Breast epithelium (tissue), 3 donors: ENCODE results near the gene CPNE2.

ENCODE experiments used
- CTCF ChIP-seq, 3 donors: fragments of 450-650 bp; IDR thresholded peaks; one replicate each; pipeline ENCODE4 v1.5.1; 2016 to 2017; ENCODE audit warnings: antibody characterized with exemption in 3 of 3, mild to moderate bottlenecking in 3 of 3, moderate library complexity in 3 of 3
- POLR2A ChIP-seq: fragments of 450-650 bp; IDR thresholded peaks from one replicate; pipeline ENCODE4 v1.6.1; 2016; ENCODE audit warnings: antibody characterized with exemption, mild to moderate bottlenecking, moderate library complexity
- POLR2AphosphoS5 ChIP-seq, 3 donors: sonication (generic); formaldehyde crosslinking; IDR thresholded peaks; one replicate each; pipeline ENCODE4 v1.6.1; 2017; ENCODE audit warnings: antibody characterized with exemption in 3 of 3

DNA sequence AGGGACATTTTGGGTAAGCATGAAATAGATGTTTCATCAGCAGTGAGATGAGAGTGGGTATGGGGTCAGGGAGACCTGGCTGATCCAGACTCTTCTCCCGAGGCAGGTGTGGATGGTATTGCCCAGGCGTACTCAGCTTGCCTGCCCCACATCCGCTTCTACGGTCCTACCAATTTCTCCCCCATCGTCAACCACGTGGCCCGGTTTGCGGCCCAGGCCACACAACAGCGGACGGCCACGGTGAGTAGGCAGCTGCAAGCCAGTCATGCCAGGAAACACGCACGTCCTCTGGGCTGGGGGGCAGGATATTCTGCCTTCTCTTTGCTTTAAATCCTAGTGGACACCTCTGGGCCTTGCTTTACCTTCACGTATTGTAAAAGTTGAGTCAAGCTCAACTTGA is 44.7 kb downstream of the CPNE2 start:
- TF ChIP-seq POLR2AphosphoS5 (IDR thresholded peaks at IDR 0.05) (no peak), CTCF (IDR thresholded peaks at IDR 0.05) (no peak), POLR2A (no peak)
